DMS153 treated with DMSO at 0.1 percent for 48 hours (cell line): ENCODE results near the gene NHLH2.

Experiments used
- DNase-seq: peaks from one replicate; lab custom pipeline; 2025; ENCODE audit not compliant: unreplicated experiment; lab: John Stamatoyannopoulos, UW

Gene NHLH2

DNA sequence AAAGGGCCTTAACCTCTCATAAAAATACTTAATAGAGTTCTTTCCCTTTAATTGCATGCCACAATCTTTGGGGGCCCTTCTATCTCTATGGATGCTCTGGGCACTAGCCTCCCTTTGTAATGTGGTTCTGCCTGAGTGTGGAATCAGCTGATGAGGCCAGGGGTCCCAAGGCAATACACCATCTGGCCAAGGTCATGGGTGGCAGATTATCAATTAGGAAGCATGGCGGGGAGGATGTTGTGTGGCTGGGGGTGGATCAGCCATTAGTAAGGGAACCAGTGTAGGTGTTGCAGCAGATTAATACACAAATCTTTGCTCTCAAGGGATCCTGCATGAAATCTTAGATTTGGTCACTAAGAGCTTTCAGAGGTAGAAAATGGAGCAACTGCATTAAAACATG, 35.3 kb downstream of the NHLH2 start:
- DNase-seq = no peak

DNA sequence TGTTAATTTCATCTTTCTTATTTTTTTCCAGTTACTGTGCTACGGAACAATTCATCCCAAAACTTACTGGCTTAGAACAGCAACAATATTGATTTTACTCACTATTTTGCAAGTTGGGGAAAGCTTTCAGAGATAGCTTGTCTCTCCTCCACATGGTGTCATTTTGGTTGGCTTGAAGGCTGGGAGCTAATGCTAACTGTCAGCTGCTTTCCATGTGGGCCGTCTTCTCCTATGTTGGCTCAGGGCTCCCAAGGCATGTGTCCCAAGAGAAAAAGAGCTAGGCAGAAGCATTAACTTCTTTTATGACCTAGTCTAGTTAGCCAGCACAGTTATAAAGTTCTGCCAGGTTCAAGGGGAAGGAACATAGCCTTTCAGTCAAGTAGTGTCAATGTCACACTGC, 38.5 kb downstream of the NHLH2 start:
- no peak for DNase-seq

DNA sequence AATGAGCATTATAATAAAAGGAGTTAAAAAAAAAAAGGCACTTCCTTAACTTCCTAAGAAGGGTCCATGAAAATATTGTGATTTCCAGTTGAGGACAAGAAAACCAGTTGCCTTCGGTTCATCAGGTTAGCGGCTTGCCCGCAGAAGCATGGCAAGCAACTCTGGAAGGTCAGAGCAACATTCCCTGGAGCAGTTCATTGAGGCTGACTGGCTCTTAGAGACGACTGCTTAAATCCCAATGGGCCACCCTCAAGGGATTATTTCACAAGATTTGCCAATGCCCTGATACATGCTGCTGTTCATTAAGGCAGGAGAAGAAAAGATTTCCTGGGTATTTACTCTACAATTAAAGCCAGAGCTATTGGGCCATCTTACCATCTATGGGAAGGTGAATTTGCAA, 43.4 kb downstream of the NHLH2 start:
- no peak for DNase-seq

DNA sequence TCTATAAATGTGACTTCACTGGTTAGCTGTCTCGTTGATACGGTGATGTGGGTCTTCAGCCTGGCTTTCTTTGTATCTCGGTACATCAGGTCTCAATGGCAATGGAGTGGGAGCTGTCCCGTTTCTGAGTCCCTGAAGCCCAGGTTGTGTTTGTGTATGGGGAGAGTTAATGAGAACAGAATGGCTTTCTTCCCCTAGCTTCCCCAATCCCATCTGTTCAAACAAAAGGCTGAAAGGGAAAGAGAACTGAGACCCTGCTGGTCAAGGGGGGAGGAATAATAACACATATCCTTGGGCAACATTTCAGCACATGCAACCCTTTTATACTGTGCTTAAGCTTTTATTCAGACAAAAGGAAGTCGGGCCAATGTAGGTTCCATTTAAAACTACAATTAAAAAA, 44.0 kb downstream of the NHLH2 start:
- DNase-seq = no peak

DNA sequence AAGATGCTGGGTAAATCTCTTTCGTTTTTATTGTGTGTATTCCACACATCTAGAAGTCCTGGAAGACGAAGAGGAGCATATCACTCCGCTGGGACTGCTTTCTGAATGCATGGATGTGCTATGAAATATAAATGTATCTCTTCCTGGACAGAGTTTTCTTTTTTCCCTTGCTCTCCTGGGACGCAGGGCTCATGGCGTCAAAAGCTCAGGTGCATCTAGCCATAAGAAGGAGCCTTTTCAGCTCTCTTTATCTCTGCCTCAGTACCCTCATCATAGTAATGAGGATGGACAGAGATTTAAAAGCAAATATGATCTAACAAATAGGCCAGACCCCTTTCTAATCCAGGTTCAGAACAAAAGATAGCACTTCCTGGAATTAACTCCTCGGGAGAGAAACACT, 44.9 kb downstream of the NHLH2 start:
- no peak for DNase-seq

DNA sequence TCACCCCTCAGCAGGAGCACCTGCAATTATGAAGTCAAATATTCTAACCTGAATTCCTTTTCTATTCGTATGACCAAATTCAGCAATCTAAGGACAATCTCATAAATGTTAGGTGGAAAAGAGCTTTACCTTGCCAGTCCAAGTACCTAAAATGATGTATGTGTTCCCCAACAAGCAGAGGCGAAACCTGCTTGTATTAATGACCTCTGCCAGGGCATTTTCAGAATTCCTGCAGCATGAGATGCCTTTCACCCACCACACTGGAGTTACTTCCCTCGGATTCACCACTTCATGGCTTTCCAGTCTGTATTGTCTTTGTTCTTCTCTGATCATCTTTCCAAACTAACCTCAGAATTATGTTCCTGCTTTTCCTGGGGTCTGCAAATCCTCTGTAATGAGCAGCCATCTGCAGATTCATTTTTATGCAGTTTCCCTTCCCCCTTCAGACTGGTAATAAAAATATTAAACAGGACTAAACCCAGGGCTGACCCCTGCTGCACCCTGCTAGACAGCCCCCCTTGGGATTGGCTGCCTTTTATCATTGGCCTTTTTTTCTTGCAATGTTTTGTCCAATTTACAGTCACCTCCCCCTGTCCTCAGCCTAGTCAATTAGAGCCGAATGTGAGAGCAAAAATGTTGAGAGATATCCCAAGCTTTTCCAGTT, 45.8 kb downstream of the NHLH2 start:
- DNase-seq = no peak

DNA sequence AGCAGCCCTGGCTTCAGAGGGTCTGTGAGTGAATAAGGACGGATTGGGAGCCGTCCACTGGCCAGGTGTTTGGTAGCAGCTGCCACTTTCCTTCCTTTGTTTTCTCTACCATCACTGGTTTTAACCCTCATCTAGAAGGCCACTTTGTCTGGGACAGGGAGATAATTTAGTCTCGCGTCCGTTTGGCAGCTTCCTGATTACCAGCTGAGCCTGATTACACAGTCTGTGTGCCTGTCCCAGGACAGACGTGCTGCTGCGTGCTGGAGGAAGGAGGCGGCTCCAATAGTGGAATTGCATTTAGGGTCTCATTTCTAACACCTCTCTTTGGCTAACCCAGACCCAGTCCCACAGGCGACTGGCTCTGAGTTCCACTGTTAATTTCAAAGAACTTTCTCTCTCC, 47.8 kb downstream of the NHLH2 start:
- no peak for DNase-seq

DNA sequence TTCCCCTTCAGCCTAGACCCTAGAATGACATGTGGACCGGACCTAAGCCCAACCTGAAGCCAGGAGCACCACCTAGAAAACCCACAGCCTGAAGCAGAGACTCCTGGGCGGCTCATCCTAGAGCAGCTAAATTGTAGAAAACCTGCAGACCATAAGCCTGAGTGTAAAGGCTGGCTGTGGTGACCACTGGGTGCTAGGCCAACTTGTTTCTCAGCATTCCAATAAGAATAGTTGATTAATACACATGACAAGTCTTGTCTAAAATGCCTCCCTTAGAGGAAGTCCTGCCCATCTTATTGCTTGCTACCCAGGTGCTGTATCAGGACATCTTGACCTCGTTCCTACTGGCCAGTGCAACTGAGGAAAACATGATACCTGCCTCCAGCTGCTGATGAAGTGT, 49.1 kb downstream of the NHLH2 start:
- DNase-seq = no peak

DNA sequence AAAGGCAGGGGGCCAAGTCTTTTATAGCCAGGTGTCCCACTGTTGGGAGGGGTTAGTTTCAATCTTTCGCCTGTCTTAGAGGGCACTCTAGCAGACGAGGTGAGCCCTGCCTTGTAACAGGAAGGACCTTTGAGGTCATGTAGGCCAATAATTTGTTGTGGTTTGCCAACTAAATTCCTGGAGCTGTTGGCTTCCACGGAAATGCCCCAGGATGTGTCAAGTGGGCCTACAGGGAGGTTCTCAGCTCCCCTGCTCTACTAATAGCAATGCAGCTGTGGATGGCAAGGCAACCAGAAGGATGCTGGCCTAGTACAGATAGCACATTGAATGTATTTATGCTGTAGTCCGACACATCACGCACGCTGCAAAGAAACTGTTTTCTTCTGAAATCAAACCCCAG, 50.1 kb downstream of the NHLH2 start:
- DNase-seq = no peak

DNA sequence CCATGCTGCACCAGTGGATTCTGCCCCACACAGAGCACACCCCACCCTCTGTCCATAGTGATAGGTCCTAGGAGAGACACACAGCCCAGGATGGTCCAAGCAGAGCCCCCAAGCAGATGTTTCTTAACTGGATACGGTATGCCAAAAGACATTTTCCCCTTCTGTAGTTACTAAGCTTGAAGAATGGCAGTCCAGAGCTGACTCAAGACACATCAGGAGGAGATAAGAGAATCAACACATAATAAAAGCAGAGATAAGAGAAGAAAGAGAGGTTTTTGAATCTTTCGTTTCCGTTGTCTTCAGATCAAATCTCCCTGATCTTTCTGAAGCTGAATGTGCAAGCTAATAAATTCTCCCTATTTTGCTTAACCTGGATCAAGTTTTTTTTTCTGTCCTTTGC, 50.6 kb downstream of the NHLH2 start:
- DNase-seq = no peak
